HCT116 (cell line): ENCODE data around the gene RABEPK. TPM values are rescaled to one million over a fixed set of nuclear protein-coding genes. Genes with fewer than 3 reads are reported as not detected.
"Not testable (repeated sequence)": the region's sequence is repeated elsewhere in the genome, so short reads cannot be mapped to it uniquely, and the experiment has no call there.

Source experiments
- ATAC-seq: fragments of 200-7000 bp; cut with Tn5 transposase; 2 replicates; pipeline ENCODE4 v1.9.1; 2020; ENCODE audit warnings: mild to moderate bottlenecking, moderate library complexity
- BruUV-seq: library from RNA; stranded (reverse); fragments of 400-500 nt; replicated peaks from 2 replicates; lab custom pipeline; 2021; lab: Mats Ljungman, UMichigan
- CTCF ChIA-PET: fragments of 300-600 bp; sonication (Branson Sonifier 250); formaldehyde crosslinking; loops from one replicate; lab custom pipeline; 2021; ENCODE audit warnings: antibody characterized with exemption; lab: Charles Lee
- POLR2A ChIA-PET: fragments of 300-600, 350-600 bp; sonication (Branson Sonifier 250); formaldehyde crosslinking; loops from one replicate; lab custom pipeline; 2021; ENCODE audit warnings: antibody characterized with exemption; lab: Charles Lee
- RAD21 ChIA-PET, 2 experiments: fragments of 300-600 bp; sonication (Branson Sonifier 250); formaldehyde crosslinking; loops; one replicate each; lab custom pipeline; 2023; ENCODE audit warnings: low total read pairs in 2 of 2; ENCODE audit not compliant: uncharacterized antibody in 2 of 2, unreplicated experiment in 2 of 2, low non-redundant PET in 1 of 2; lab: Charles Lee
- DNase-seq: peaks from one replicate; pipeline ENCODE4 v3.0.0-alpha.2; 2010; ENCODE audit warnings: low read depth, low spot score
- H2AFZ ChIP-seq: fragments of 200-600 bp; shearing (Covaris generic), sonication (generic); 2 replicates; pipeline ENCODE4 v1.6.1; 2017; ENCODE audit warnings: low read depth, mixed run types, mixed read lengths, antibody characterized with exemption, low read length; ENCODE audit not compliant: poor library complexity, severe bottlenecking
- H3K27ac ChIP-seq: 2 replicates; pipeline ENCODE4 v1.5.1; 2012; ENCODE audit warnings: low read depth, low read length
- H3K27me3 ChIP-seq: fragments of 200-600 bp; sonication (generic); 2 replicates; pipeline ENCODE4 v1.6.1; 2016; ENCODE audit warnings: mixed run types, low read length, mixed read lengths; ENCODE audit not compliant: insufficient read depth
- H3K36me3 ChIP-seq, 2 experiments: fragments of 200-500 bp in 1 of 2; fragments of 200-600 bp in 1 of 2; sonication (Bioruptor generic) in 1 of 2; sonication (generic) in 1 of 2; 2 replicates each; pipeline versions ENCODE4 v1.5.1 to v1.6.1; 2014 to 2016; ENCODE audit warnings: low read length in 2 of 2, inconsistent platforms in 1 of 2, mixed read lengths in 1 of 2, mixed run types in 1 of 2; ENCODE audit not compliant: insufficient read depth in 2 of 2, control insufficient read depth in 1 of 2
- H3K4me1 ChIP-seq, 2 experiments: fragments of 200-600 bp in 1 of 2; sonication (generic) in 1 of 2; 2 replicates each; pipeline versions ENCODE4 v1.5.1 to v1.6.1; 2012 to 2017; ENCODE audit warnings: low read length in 2 of 2, inconsistent platforms in 1 of 2, mild to moderate bottlenecking in 1 of 2, mixed read lengths in 1 of 2, mixed run types in 1 of 2, moderate library complexity in 1 of 2; ENCODE audit not compliant: insufficient read depth in 2 of 2, control insufficient read depth in 1 of 2
- H3K4me2 ChIP-seq: fragments of 200-600 bp; sonication (generic); 2 replicates; pipeline ENCODE4 v1.6.1; 2017; ENCODE audit warnings: mixed run types, low read length, mixed read lengths
- H3K4me3 ChIP-seq, 2 experiments: fragments of 200-600 bp in 1 of 2; sonication (generic) in 1 of 2; replicated peaks in 1 of 2; 2 replicates each; pipeline ENCODE4 v1.5.1; 2011 to 2016; ENCODE audit warnings: low read length in 2 of 2, control low read depth in 1 of 2, low read depth in 1 of 2, mild to moderate bottlenecking in 1 of 2, mixed read lengths in 1 of 2, mixed run types in 1 of 2
- H3K79me2 ChIP-seq: fragments of 200-600 bp; sonication (generic); 2 replicates; pipeline ENCODE4 v1.6.1; 2017; ENCODE audit warnings: mild to moderate bottlenecking, mixed run types, low read length, moderate library complexity, mixed read lengths; ENCODE audit not compliant: insufficient read depth
- H3K9ac ChIP-seq: fragments of 200-600 bp; sonication (generic); 2 replicates; pipeline ENCODE4 v1.6.1; 2016; ENCODE audit warnings: low read length, mixed read lengths
- H3K9me2 ChIP-seq: fragments of 200-600 bp; sonication (generic), shearing (Covaris generic); 2 replicates; pipeline ENCODE4 v1.6.1; 2017; ENCODE audit warnings: mixed run types, mild to moderate bottlenecking, moderate library complexity; ENCODE audit not compliant: insufficient read depth
- H3K9me3 ChIP-seq, 2 experiments: fragments of 200-500 bp in 1 of 2; fragments of 200-600 bp in 1 of 2; sonication (Bioruptor generic) in 1 of 2; sonication (generic) in 1 of 2; 2 replicates each; pipeline ENCODE4 v1.6.1; 2014 to 2017; ENCODE audit warnings: low read length in 2 of 2, mixed read lengths in 2 of 2, inconsistent platforms in 1 of 2, low read depth in 1 of 2, mild to moderate bottlenecking in 1 of 2, mixed run types in 1 of 2, moderate library complexity in 1 of 2; ENCODE audit not compliant: control insufficient read depth in 1 of 2, insufficient read depth in 1 of 2
- H4K20me1 ChIP-seq: fragments of 200-600 bp; sonication (generic), shearing (Covaris generic); 2 replicates; pipeline ENCODE4 v1.6.1; 2017; ENCODE audit warnings: mixed run types, mild to moderate bottlenecking, moderate library complexity; ENCODE audit not compliant: insufficient read depth
- CBX3 ChIP-seq: IDR thresholded peaks from 2 replicates; pipeline ENCODE4 v1.6.1; 2012; ENCODE audit warnings: low read depth
- CEBPB ChIP-seq: IDR thresholded peaks from 2 replicates; pipeline ENCODE4 v1.6.1; 2012; ENCODE audit warnings: low read depth
- ELF1 ChIP-seq: IDR thresholded peaks from 2 replicates; pipeline ENCODE4 v1.6.1; 2012; ENCODE audit warnings: low read depth, borderline replicate concordance
- EZH2 ChIP-seq: fragments of 200-600 bp; sonication (generic); IDR thresholded peaks from 2 replicates; pipeline ENCODE4 v1.6.1; 2017; ENCODE audit warnings: antibody characterized with exemption, mixed run types
- EZH2phosphoT487 ChIP-seq: fragments of 200-600 bp; IDR thresholded peaks from 2 replicates; pipeline ENCODE4 v1.6.1; 2018; ENCODE audit warnings: antibody characterized with exemption, borderline replicate concordance
- FOSL1 ChIP-seq: IDR thresholded peaks from 2 replicates; pipeline ENCODE4 v1.6.1; 2012; ENCODE audit warnings: low read depth
- POLR2A ChIP-seq: IDR thresholded peaks from 2 replicates; pipeline ENCODE4 v1.7.0; 2011; ENCODE audit warnings: borderline replicate concordance; ENCODE audit not compliant: insufficient read depth, insufficient read length; ENCODE audit errors: extremely low read depth
- POLR2AphosphoS5 ChIP-seq: IDR thresholded peaks from 2 replicates; pipeline ENCODE4 v1.6.1; 2011; ENCODE audit warnings: mild to moderate bottlenecking, low read depth, low read length, moderate library complexity
- RAD21 ChIP-seq: IDR thresholded peaks from 2 replicates; pipeline ENCODE4 v1.6.1; 2012; ENCODE audit warnings: low read depth, mild to moderate bottlenecking
- SP1 ChIP-seq: IDR thresholded peaks from 2 replicates; pipeline ENCODE4 v1.6.1; 2012; ENCODE audit warnings: low read depth
- SRF ChIP-seq: IDR thresholded peaks from 2 replicates; pipeline ENCODE4 v1.6.1; 2012; ENCODE audit warnings: low read depth
- TCF7L2 ChIP-seq: IDR thresholded peaks from 2 replicates; pipeline ENCODE4 v1.7.0; 2011; ENCODE audit warnings: borderline replicate concordance, inconsistent platforms; ENCODE audit not compliant: insufficient read depth, insufficient read length; ENCODE audit errors: extremely low read depth
- YY1 ChIP-seq: IDR thresholded peaks from 2 replicates; pipeline ENCODE4 v1.6.1; 2011; ENCODE audit warnings: low read length, low read depth, moderate library complexity, mild to moderate bottlenecking; ENCODE audit not compliant: insufficient replicate concordance; ENCODE audit errors: extremely low read depth
- intact Hi-C: fragments of 100-400 bp; cut with micrococcal nuclease; formaldehyde crosslinking; loops from 2 replicates; pipeline ENCODE4 v1.10.0; 2022
- total RNA-seq: library from RNA; stranded (reverse); gene quantifications from one replicate; pipeline ENCODE4 v1.2.1, GENCODE V29; 2021; ENCODE audit not compliant: unreplicated experiment

The RABEPK gene
- total RNA-seq, 1 experiment from 2014 or later, result 48.3 TPM

DNA sequence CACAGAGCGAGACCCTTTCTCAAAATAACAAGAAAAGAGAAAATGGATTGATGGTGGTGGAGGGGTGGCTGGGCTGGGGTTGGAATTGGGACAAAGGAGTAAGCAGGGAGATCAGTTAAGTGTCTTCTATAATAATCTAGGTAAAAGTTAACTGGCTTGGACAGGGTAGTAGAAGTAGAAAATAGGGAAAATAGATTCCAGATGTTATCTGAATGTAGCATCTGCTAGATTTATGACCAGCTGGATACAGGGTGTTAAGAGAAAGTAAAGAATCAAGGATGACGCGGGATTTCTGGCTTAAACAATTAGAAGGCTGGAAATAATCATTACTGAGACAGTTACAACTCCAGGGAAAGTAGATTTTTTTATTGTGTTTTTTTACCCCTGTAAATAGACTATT lies 23.7 kb upstream of the RABEPK start:
- DNase-seq, result no peak
- no peak for TF ChIP-seq POLR2A
- no peak for TF ChIP-seq CBX3
- no peak for TF ChIP-seq EZH2phosphoT487
- no peak for TF ChIP-seq TCF7L2
- no peak for TF ChIP-seq ELF1
- TF ChIP-seq CEBPB, result no peak
- TF ChIP-seq SRF, result no peak
- TF ChIP-seq YY1, result no peak
- TF ChIP-seq, all 23 proteins: peak for 0
- BruUV-seq, result no TSS peak
- RAD21 ChIA-PET, result no interaction called here
- no peaks in the 10 kb centered on the region for H3K9me3 ChIP-seq
- no peaks in the 10 kb centered on the region for H3K9me2 ChIP-seq
- peaks cover 94% of the 10 kb centered on the region for H3K79me2 ChIP-seq
- no peak overlapping the region for H3K4me2 ChIP-seq
- H3K36me3 ChIP-seq, result no peaks in the 10 kb centered on the region
- H4K20me1 ChIP-seq, result no peaks in the 10 kb centered on the region
- H2AFZ ChIP-seq, result no peak overlapping the region
- H3K27ac ChIP-seq, result no peak overlapping the region
- CTCF ChIA-PET, result no interaction called here
- intact Hi-C loops, result no loop called here
- H3K4me3 ChIP-seq, result no peak overlapping the region
- H3K9ac ChIP-seq, result no peak overlapping the region
- H3K27me3 ChIP-seq, result no peaks in the 10 kb centered on the region
- H3K4me1 ChIP-seq, result peaks cover 0 to 8% of the 10 kb centered on the region in 2 experiments; a peak in 1 of 4 replicates
- no peak for ATAC-seq
- POLR2A ChIA-PET, result interaction anchor here (0.6 kb wide), 1 partner anchor 13 kb away, joined by 3 read pairs; no protein-coding TSS in a partner anchor

DNA sequence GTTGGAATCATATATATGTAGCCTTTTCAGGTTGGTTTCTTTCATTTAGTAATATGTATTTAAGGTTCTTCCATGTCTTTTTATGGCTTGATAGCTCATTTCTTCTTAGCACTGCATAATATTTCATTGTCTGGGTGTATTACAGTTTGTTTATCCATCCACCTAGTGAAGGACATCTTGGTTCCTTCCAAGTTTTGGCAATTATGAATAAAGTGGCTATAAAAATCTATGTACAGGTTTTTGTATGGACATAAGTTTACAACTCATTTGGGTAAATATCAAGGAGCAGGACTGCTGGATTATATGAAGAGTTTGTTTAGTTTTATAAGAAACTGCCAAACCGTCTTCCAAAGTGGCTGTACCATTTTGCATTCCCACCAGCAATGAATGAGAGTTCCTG lies 22.5 kb upstream of the RABEPK start:
- TF ChIP-seq RAD21, result no peak
- no peak for TF ChIP-seq POLR2AphosphoS5
- TF ChIP-seq YY1, result no peak
- TF ChIP-seq EZH2, result no peak
- TF ChIP-seq SP1, result no peak
- no peak for TF ChIP-seq FOSL1
- no peak for TF ChIP-seq CEBPB
- RAD21 ChIA-PET, result no interaction called here

DNA sequence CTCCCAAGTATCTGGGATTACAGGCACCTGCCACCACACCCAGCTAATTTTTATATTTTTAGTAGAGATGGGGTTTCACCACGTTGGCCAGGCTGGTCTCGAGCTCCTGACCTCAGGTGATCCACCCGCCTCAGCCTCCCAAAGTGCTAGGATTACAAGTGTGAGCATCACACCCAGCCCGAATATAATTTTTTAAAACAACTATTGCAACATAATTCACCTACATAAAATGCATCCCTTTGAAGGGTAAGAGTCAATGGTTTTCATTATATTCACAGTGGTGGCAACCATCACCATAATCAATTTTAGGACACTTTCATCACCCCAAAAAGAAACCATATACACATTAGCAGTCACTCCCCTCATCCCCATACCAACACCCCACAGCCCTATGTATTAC lies 20.6 kb upstream of the RABEPK start:
- POLR2A ChIA-PET, intact Hi-C loops, H3K27ac ChIP-seq, BruUV-seq, H3K4me2 ChIP-seq, H3K36me3 ChIP-seq, H3K4me1 ChIP-seq, RAD21 ChIA-PET, H3K9me3 ChIP-seq, H3K27me3 ChIP-seq, H3K9me2 ChIP-seq, H3K9ac ChIP-seq, H4K20me1 ChIP-seq, CTCF ChIA-PET, DNase-seq, H3K4me3 ChIP-seq, ATAC-seq, H2AFZ ChIP-seq: not testable (repeated sequence)
- H3K79me2 ChIP-seq, result peaks cover 93% of the 10 kb centered on the region

More for the DNA sequence above, 22.5 kb upstream of the RABEPK start:
- Histone ChIP-seq H3K9me2 (no peaks in the 10 kb centered on the region), H3K9ac (no peak overlapping the region), H3K4me2 (no peak overlapping the region), H4K20me1 (no peaks in the 10 kb centered on the region), H3K27me3 (no peaks in the 10 kb centered on the region), H3K36me3 (no peaks in the 10 kb centered on the region), H2AFZ (no peak overlapping the region), H3K27ac (no peak overlapping the region), H3K4me3 (no peak overlapping the region), H3K9me3 (no peaks in the 10 kb centered on the region), H3K4me1 (peaks cover 0 to 8% of the 10 kb centered on the region in 2 experiments; a peak in 1 of 4 replicates), H3K79me2 (peaks cover 94% of the 10 kb centered on the region)
- POLR2A ChIA-PET, result no interaction called here
- no peak for ATAC-seq
- no peak for DNase-seq
- no TSS peak for BruUV-seq
- CTCF ChIA-PET, result no interaction called here
- intact Hi-C loops, result no loop called here
